ENCODE results near the gene RPP21. TPM values are rescaled to one million over a fixed set of nuclear protein-coding genes. Genes with fewer than 3 reads are reported as not detected.

Gene RPP21
- total and polyA plus RNA-seq, 2 of the 8 experiments (the other 6 are each of a cell fraction or from before 2014, with no cell fraction given), result 63.0 to 219 TPM

GRCh38 chr6:30348957-30349356, 4.0 kb downstream of the RPP21 start (continued):
- no peak for TF ChIP-seq ZNF274 (IDR thresholded peaks at IDR 0.05; ENCODE audit: borderline replicate concordance, extremely low read depth, low read length)
- no peak for TF ChIP-seq SUZ12 (IDR thresholded peaks at IDR 0.05; ENCODE audit: low read length)
- TF ChIP-seq HDAC6 (IDR thresholded peaks at IDR 0.05; ENCODE audit: low read depth, low read length), result no peak
- TF ChIP-seq SP4 (IDR thresholded peaks at IDR 0.05; ENCODE audit: low read length), result no peak
- TF ChIP-seq NANOG (IDR thresholded peaks at IDR 0.05; ENCODE audit: insufficient read depth, low read depth, low read length, poor library complexity, severe bottlenecking), result no peak
- no peak for TF ChIP-seq RAD21 (IDR thresholded peaks at IDR 0.05 in 1 of 2, conservative IDR thresholded peaks at IDR 0.05 in 1 of 2; ENCODE audit: low read depth in 2 of 2, low read length in 2 of 2)

All from H1 (cell line).